Psoas muscle (tissue), 8 donors: ENCODE data around the gene DYRK4. TPM values are rescaled to one million over a fixed set of nuclear protein-coding genes. Genes with fewer than 3 reads are reported as not detected.

Source experiments
- ATAC-seq, 4 donors: fragments of 200-7000 bp; cut with Tn5 transposase; one replicate each; pipeline ENCODE4 v1.9.1; 2020; ENCODE audit warnings: moderate library complexity in 3 of 4, mild to moderate bottlenecking in 2 of 4
- DNase-seq, 2 donors: peaks; one replicate each; pipeline ENCODE4 v3.0.0-alpha.2; 2020
- H3K27ac ChIP-seq: fragments of 200-600 bp; one replicate; pipeline ENCODE4 v1.8.0; 2022
- H3K27me3 ChIP-seq, 3 donors: fragments of 200-600 bp in 1 of 3; one replicate each; pipeline versions ENCODE4 v1.6.1 to v1.8.0; 2013 to 2022; ENCODE audit warnings: low read length in 2 of 3, mild to moderate bottlenecking in 2 of 3, moderate library complexity in 1 of 3; ENCODE audit not compliant: insufficient read depth in 3 of 3
- H3K36me3 ChIP-seq, 2 donors: fragments of 200-600 bp in 1 of 2; one replicate each; pipeline versions ENCODE4 v1.6.1 to v1.8.0; 2013 to 2022; ENCODE audit warnings: low read depth in 1 of 2, mild to moderate bottlenecking in 1 of 2, moderate library complexity in 1 of 2; ENCODE audit not compliant: insufficient read depth in 1 of 2
- H3K4me1 ChIP-seq: fragments of 200-600 bp; one replicate; pipeline ENCODE4 v1.8.0; 2022
- H3K4me3 ChIP-seq: fragments of 200-600 bp; one replicate; pipeline ENCODE4 v1.8.0; 2022; ENCODE audit warnings: mild to moderate bottlenecking
- H3K9me3 ChIP-seq: fragments of 200-600 bp; one replicate; pipeline ENCODE4 v1.8.0; 2022
- WGBS, 3 donors: extraction: QIAGEN DNeasy Blood & Tissue Kit; methylation state at CpG; one replicate each; pipeline versions ENCODE4 v1.1.6 to v1.1.7; 2013; 5-methylcytosine and 5-hydroxymethylcytosine counted together
- intact Hi-C, 2 donors: fragments of 100-400 bp; cut with DNase I; formaldehyde crosslinking; loops; one replicate each; pipeline versions ENCODE4 v1.11.0 to v1.14.2; 2022
- polyA plus RNA-seq, 3 donors: library from polyadenylated mRNA; stranded (reverse); fragments of 200-250 nt; gene quantifications; one replicate each; pipeline ENCODE4 v1.2.3, GENCODE V29; 2013
- total RNA-seq, 4 donors: library from RNA; stranded (reverse); fragmentation: NEBNext Ultra II Directional in 2 of 4; extraction: Animal tissue kit (Norgen Biotek cat#: 25700) in 2 of 4; gene quantifications; one replicate each; pipeline versions ENCODE4 v1.2.1 to v1.2.4, GENCODE V29; 2021 to 2023
- TF ChIP-seq, protein P1 (sequence below): fragments of 200-600 bp; IDR thresholded peaks from one replicate; pipeline ENCODE4 v1.8.0; 2022; ENCODE audit warnings: antibody characterized with exemption
- donor health status: healthy with polysubstance abuse.
- donor health status: DM: no; HTN: no; CAD: no; lungs with moderate emphysema.
- donor health status: Bipolar disorder and iron deficiency.
- donor health status: healthy.
- donor health status: DM: yes; HTN: yes; CAD: no.
- donor health status: DM: no; HTN: no; CAD: no.
- donor health status: DM: no; HTN: no; CAD: no.
- donor health status: DM: yes; HTN: yes; CAD: no.

The DYRK4 gene
- total and polyA plus RNA-seq, 7 donors: 18.3 to 28.8 (median 22.9) TPM

- Histone ChIP-seq H3K4me1 (no peaks in the 10 kb centered on the region), H3K27me3 (no peaks in the 10 kb centered on the region), H3K36me3 (peaks cover 0 to 4% of the 10 kb centered on the region in 2 donors), H3K9me3 (no peaks in the 10 kb centered on the region), H3K4me3 (no peak overlapping the region), H3K27ac (no peak overlapping the region)
- ATAC-seq (no peak), DNase-seq (no peak)
- intact Hi-C loops: no loop called here
- TF ChIP-seq, protein P1, sequence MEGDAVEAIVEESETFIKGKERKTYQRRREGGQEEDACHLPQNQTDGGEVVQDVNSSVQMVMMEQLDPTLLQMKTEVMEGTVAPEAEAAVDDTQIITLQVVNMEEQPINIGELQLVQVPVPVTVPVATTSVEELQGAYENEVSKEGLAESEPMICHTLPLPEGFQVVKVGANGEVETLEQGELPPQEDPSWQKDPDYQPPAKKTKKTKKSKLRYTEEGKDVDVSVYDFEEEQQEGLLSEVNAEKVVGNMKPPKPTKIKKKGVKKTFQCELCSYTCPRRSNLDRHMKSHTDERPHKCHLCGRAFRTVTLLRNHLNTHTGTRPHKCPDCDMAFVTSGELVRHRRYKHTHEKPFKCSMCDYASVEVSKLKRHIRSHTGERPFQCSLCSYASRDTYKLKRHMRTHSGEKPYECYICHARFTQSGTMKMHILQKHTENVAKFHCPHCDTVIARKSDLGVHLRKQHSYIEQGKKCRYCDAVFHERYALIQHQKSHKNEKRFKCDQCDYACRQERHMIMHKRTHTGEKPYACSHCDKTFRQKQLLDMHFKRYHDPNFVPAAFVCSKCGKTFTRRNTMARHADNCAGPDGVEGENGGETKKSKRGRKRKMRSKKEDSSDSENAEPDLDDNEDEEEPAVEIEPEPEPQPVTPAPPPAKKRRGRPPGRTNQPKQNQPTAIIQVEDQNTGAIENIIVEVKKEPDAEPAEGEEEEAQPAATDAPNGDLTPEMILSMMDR: no peak
- WGBS, 3 donors: 82 to 89% (median 84%) methylated on average over 1 of the region's 1 CpG
Measured at GRCh38 chr12:4545195-4545594, 16.8 kb upstream of the DYRK4 start.

GRCh38 chr12:4552191-4552590, 9.8 kb upstream of the DYRK4 start:
- TF ChIP-seq, protein P1: no peak
- Histone ChIP-seq H3K36me3 (no peaks in the 10 kb centered on the region), H3K27me3 (no peaks in the 10 kb centered on the region), H3K4me1 (no peaks in the 10 kb centered on the region), H3K27ac (no peak overlapping the region), H3K9me3 (no peaks in the 10 kb centered on the region), H3K4me3 (no peak overlapping the region)
- DNase-seq (no peak), ATAC-seq (no peak)
- WGBS, 3 donors: 93 to 97% (median 96%) methylated on average over 1 of the region's 1 CpG
- intact Hi-C loops: no loop called here

- H3K4me1 ChIP-seq: no peaks in the 10 kb centered on the region
- no peak overlapping the region for H3K4me3 ChIP-seq
- H3K27me3 ChIP-seq: no peaks in the 10 kb centered on the region
- no peak for ATAC-seq
- H3K9me3 ChIP-seq: no peaks in the 10 kb centered on the region
- intact Hi-C loops: no loop called here
- no peaks in the 10 kb centered on the region for H3K36me3 ChIP-seq
- no peak overlapping the region for H3K27ac ChIP-seq
- TF ChIP-seq, protein P1: no peak
- DNase-seq: no peak
- 93 to 95% (median 94%) methylated on average over 4 of the region's 4 CpGs for WGBS, 3 donors
Measured at GRCh38 chr12:4553943-4554342, 8.1 kb upstream of the DYRK4 start.

GRCh38 chr12:4555804-4556203, 6.2 kb upstream of the DYRK4 start:
- Histone ChIP-seq H3K4me3 (no peak overlapping the region), H3K27me3 (no peaks in the 10 kb centered on the region), H3K36me3 (no peaks in the 10 kb centered on the region), H3K4me1 (no peaks in the 10 kb centered on the region), H3K27ac (no peak overlapping the region), H3K9me3 (no peaks in the 10 kb centered on the region)
- TF ChIP-seq, protein P1: no peak
- ATAC-seq (no peak), DNase-seq (no peak)
- WGBS, 3 donors: 86 to 97% (median 89%) methylated on average over 2 of the region's 2 CpGs
- intact Hi-C loops: no loop called here
